Endothelial cell of umbilical vein (primary cell): ENCODE results near the gene NPPC. TPM values are rescaled to one million over a fixed set of nuclear protein-coding genes. Genes with fewer than 3 reads are reported as not detected.

Experiments used
- BruUV-seq: library from RNA; stranded (reverse); fragments of 400-500 nt; replicated peaks from 2 replicates; lab custom pipeline; 2021; lab: Mats Ljungman, UMichigan
- CTCF ChIA-PET: fragments of 300-600, 350-600 bp; sonication (Branson Sonifier 250); formaldehyde crosslinking; loops from one replicate; lab custom pipeline; 2021; ENCODE audit warnings: antibody characterized with exemption, inconsistent platforms; lab: Charles Lee
- POLR2A ChIA-PET: fragments of 300-600, 350-600 bp; sonication (Branson Sonifier 250); formaldehyde crosslinking; loops from one replicate; lab custom pipeline; 2021; ENCODE audit warnings: antibody characterized with exemption, inconsistent platforms; lab: Charles Lee
- DNase-seq: peaks from one replicate; pipeline ENCODE4 v3.0.0-alpha.2; 2011; ENCODE audit warnings: low read depth, low spot score
- FAIRE-seq: peaks from 2 replicates; lab custom pipeline; 2011; peaks lifted over from hg19 to GRCh38; lab: Jason Lieb, UNC
- H2AFZ ChIP-seq: 2 replicates; pipeline ENCODE4 v1.6.0; 2012; ENCODE audit warnings: low read depth, low read length, control low read depth, inconsistent platforms
- H3K27ac ChIP-seq: 2 replicates; pipeline ENCODE4 v1.5.1; 2011; ENCODE audit warnings: low read depth, mild to moderate bottlenecking, control low read depth, low read length, moderate library complexity; ENCODE audit not compliant: insufficient read depth
- H3K27me3 ChIP-seq, 2 experiments: 2 replicates each; pipeline versions ENCODE4 v1.6.0 to v1.6.1; 2011; ENCODE audit warnings: low read length in 2 of 2, mixed read lengths in 1 of 2; ENCODE audit not compliant: control insufficient read depth in 2 of 2, insufficient read depth in 2 of 2
- H3K36me3 ChIP-seq, 2 experiments: 2 replicates in 1 of 2; 3 replicates in 1 of 2; pipeline ENCODE4 v1.5.1; 2011; ENCODE audit warnings: low read length in 2 of 2, mild to moderate bottlenecking in 1 of 2, moderate library complexity in 1 of 2; ENCODE audit not compliant: control insufficient read depth in 2 of 2, insufficient read depth in 2 of 2; ENCODE audit errors: extremely low read depth in 1 of 2
- H3K4me1 ChIP-seq: 3 replicates; pipeline ENCODE4 v1.5.1; 2011; ENCODE audit warnings: mild to moderate bottlenecking, low read length; ENCODE audit not compliant: control insufficient read depth, insufficient read depth; ENCODE audit errors: extremely low read depth
- H3K4me2 ChIP-seq: 2 replicates; pipeline ENCODE4 v1.6.1; 2011; ENCODE audit warnings: low read length, control low read depth, mixed read lengths; ENCODE audit not compliant: insufficient read depth
- H3K4me3 ChIP-seq, 3 experiments: fragments of 200-600 bp in 1 of 3; sonication (generic), shearing (Covaris generic) in 1 of 3; replicated peaks in 1 of 3; 2 replicates each; pipeline ENCODE4 v1.5.1; 2011 to 2016; ENCODE audit warnings: control low read depth in 3 of 3, low read length in 3 of 3, mild to moderate bottlenecking in 2 of 3, inconsistent platforms in 1 of 3, low read depth in 1 of 3, moderate library complexity in 1 of 3; ENCODE audit not compliant: insufficient read depth in 1 of 3
- H3K79me2 ChIP-seq: 2 replicates; pipeline ENCODE4 v1.6.0; 2012; ENCODE audit warnings: low read length, inconsistent platforms; ENCODE audit not compliant: control insufficient read depth, insufficient read depth
- H3K9ac ChIP-seq: replicated peaks from 2 replicates; pipeline ENCODE3; 2011; ENCODE audit warnings: low read length, control low read depth; ENCODE audit not compliant: insufficient read depth; ENCODE audit errors: extremely low read depth
- H3K9me1 ChIP-seq: replicated peaks from 3 replicates; pipeline ENCODE4 v1.6.0; 2011; ENCODE audit warnings: mild to moderate bottlenecking, low read length; ENCODE audit not compliant: control insufficient read depth, insufficient read depth; ENCODE audit errors: extremely low read depth
- H3K9me3 ChIP-seq: replicated peaks from 2 replicates; pipeline ENCODE4 v1.5.1; 2012; ENCODE audit warnings: low read length, inconsistent platforms; ENCODE audit not compliant: control insufficient read depth, insufficient read depth
- H4K20me1 ChIP-seq: replicated peaks from 2 replicates; pipeline ENCODE3; 2011; ENCODE audit warnings: mild to moderate bottlenecking, low read length; ENCODE audit not compliant: control insufficient read depth, insufficient read depth; ENCODE audit errors: extremely low read depth
- EZH2 ChIP-seq: IDR thresholded peaks from 2 replicates; pipeline ENCODE4 v1.6.1; 2012; ENCODE audit warnings: borderline replicate concordance, low read depth, mild to moderate bottlenecking, moderate library complexity, low read length, inconsistent platforms; ENCODE audit not compliant: severe bottlenecking
- FOS ChIP-seq: IDR thresholded peaks from 2 replicates; pipeline ENCODE4 v1.6.1; 2011; ENCODE audit warnings: mild to moderate bottlenecking, low read length, moderate library complexity, borderline replicate concordance; ENCODE audit not compliant: insufficient read depth
- GATA2 ChIP-seq: IDR thresholded peaks from 2 replicates; pipeline ENCODE4 v1.7.0; 2011; ENCODE audit warnings: low read depth, mild to moderate bottlenecking, moderate library complexity, mixed read lengths, low read length; ENCODE audit not compliant: insufficient read length, insufficient read depth
- JUN ChIP-seq: IDR thresholded peaks from 2 replicates; pipeline ENCODE4 v1.6.1; 2011; ENCODE audit warnings: borderline replicate concordance, low read depth; ENCODE audit not compliant: insufficient read length, insufficient read depth
- MYC ChIP-seq: IDR thresholded peaks from one replicate; pipeline ENCODE4 v1.6.1; 2011; ENCODE audit warnings: mild to moderate bottlenecking, low read depth, low read length
- POLR2A ChIP-seq: IDR thresholded peaks from 2 replicates; pipeline ENCODE4 v1.6.1; 2012; ENCODE audit warnings: low read depth, mild to moderate bottlenecking, control low read depth, low read length
- POLR2AphosphoS5 ChIP-seq: IDR thresholded peaks from 2 replicates; pipeline ENCODE4 v1.6.1; 2012; ENCODE audit warnings: low read depth, mild to moderate bottlenecking, control low read depth, low read length, moderate library complexity; ENCODE audit not compliant: insufficient read depth
- dilution Hi-C: fragments of 300-500 bp; cut with MboI; formaldehyde crosslinking; loops from one replicate; pipeline ENCODE4 v1.15.0; 2019; ENCODE audit warnings: low sequenced_read_pairs; ENCODE audit not compliant: extremely low pct_ligation_motif_present
- intact Hi-C: fragments of 100-400 bp; cut with micrococcal nuclease; formaldehyde crosslinking; loops from one replicate; pipeline ENCODE4 v1.10.0; 2022
- polyA plus RNA-seq, 4 experiments: library from polyadenylated mRNA; depleted of rRNA in 3 of 4; stranded (reverse) in 3 of 4; unstranded in 1 of 4; fragments of >200 nt; gene quantifications; 2 replicates each; pipeline versions ENCODE4 v1.2.1 to v1.2.3, GENCODE V29; 2011 to 2012; ENCODE audit warnings: missing spikeins in 1 of 4
- total RNA-seq: library from RNA; stranded (reverse); gene quantifications from 2 replicates; pipeline ENCODE4 v1.2.3, GENCODE V29; 2021
- TF ChIP-seq, protein P1 (sequence below): IDR thresholded peaks from 2 replicates; pipeline ENCODE4 v1.6.1; 2011; ENCODE audit not compliant: insufficient read depth, insufficient read length
- TF ChIP-seq, protein P2 (sequence below), 2 donors: IDR thresholded peaks; 1 replicate in 1 of 2; 2 replicates in 1 of 2; pipeline ENCODE4 v1.5.1; 2011; ENCODE audit warnings: low read length in 2 of 2, mild to moderate bottlenecking in 2 of 2, moderate library complexity in 2 of 2, control low read depth in 1 of 2, inconsistent platforms in 1 of 2, low read depth in 1 of 2; ENCODE audit not compliant: insufficient read depth in 1 of 2; ENCODE audit errors: extremely low read depth in 1 of 2

NPPC gene
- total and polyA plus RNA-seq, 2 donors (not counting 3 experiments of a cell fraction or from before 2014, with no cell fraction given): not detected

DNA sequence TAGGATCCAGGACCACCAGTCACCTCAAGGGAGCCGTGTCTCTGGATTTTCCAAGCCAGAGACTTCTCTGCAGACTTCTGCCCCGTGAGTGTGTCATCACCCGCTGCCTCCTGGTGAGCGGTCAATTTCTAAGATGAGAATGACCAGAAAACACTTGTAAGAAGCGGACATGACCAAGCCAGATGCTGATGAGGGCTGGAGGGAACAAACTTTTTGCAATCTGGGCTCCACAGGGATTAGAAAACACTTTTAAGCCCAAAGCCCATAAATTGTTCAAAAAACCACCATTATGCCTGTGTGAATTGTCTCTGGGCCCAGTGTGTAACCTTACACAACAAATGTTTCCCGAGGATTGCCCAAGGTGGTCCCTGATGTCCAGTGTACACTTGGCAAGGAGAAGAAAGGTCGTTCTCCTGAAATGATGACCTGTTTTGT, 5.3 kb upstream of the NPPC start:
- Histone ChIP-seq H3K27ac (no peak overlapping the region), H3K9ac (no peak overlapping the region), H3K36me3 (no peaks in the 10 kb centered on the region), H3K4me1 (peaks cover 5% of the 10 kb centered on the region), H2AFZ (no peak overlapping the region), H3K79me2 (no peaks in the 10 kb centered on the region), H3K4me3 (no peak overlapping the region), H3K9me1 (no peaks in the 10 kb centered on the region), H3K27me3 (peaks cover 22 to 28% of the 10 kb centered on the region in 2 experiments), H4K20me1 (no peaks in the 10 kb centered on the region), H3K9me3 (no peaks in the 10 kb centered on the region), H3K4me2 (no peak overlapping the region)
- CTCF ChIA-PET: interaction anchor here (3.5 kb wide), 1 partner anchor 210 kb away, joined by 28 read pairs; no protein-coding TSS in a partner anchor
- dilution Hi-C loops (no loop called here), intact Hi-C loops (no loop called here)
- DNase-seq (no peak), FAIRE-seq (no peak)
- TF ChIP-seq POLR2A (no peak), POLR2AphosphoS5 (no peak), EZH2 (no peak), GATA2 (no peak), JUN (no peak), MYC (no peak), FOS (no peak)
- TF ChIP-seq, protein P1, sequence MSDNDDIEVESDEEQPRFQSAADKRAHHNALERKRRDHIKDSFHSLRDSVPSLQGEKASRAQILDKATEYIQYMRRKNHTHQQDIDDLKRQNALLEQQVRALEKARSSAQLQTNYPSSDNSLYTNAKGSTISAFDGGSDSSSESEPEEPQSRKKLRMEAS: no peak
- TF ChIP-seq, protein P2, sequence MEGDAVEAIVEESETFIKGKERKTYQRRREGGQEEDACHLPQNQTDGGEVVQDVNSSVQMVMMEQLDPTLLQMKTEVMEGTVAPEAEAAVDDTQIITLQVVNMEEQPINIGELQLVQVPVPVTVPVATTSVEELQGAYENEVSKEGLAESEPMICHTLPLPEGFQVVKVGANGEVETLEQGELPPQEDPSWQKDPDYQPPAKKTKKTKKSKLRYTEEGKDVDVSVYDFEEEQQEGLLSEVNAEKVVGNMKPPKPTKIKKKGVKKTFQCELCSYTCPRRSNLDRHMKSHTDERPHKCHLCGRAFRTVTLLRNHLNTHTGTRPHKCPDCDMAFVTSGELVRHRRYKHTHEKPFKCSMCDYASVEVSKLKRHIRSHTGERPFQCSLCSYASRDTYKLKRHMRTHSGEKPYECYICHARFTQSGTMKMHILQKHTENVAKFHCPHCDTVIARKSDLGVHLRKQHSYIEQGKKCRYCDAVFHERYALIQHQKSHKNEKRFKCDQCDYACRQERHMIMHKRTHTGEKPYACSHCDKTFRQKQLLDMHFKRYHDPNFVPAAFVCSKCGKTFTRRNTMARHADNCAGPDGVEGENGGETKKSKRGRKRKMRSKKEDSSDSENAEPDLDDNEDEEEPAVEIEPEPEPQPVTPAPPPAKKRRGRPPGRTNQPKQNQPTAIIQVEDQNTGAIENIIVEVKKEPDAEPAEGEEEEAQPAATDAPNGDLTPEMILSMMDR (IDR thresholded peaks at IDR 0.05; ENCODE audit: extremely low read depth in 1 of 2, insufficient read depth in 1 of 2, low read depth in 1 of 2, low read length in 2 of 2): no peak
- no TSS peak for BruUV-seq
- POLR2A ChIA-PET: no interaction called here
